Kidney epithelial cell (primary cell): ENCODE data around the gene SAMM50. TPM values are rescaled to one million over a fixed set of nuclear protein-coding genes. Genes with fewer than 3 reads are reported as not detected.

Experiments used
- DNase-seq: peaks from one replicate; pipeline ENCODE4 v3.0.0-alpha.2; 2010; ENCODE audit warnings: low read depth
- H3K27me3 ChIP-seq: 2 replicates; pipeline ENCODE4 v1.6.0; 2011; ENCODE audit warnings: low read length; ENCODE audit not compliant: control insufficient read depth, insufficient read depth
- H3K36me3 ChIP-seq: 2 replicates; pipeline ENCODE4 v1.5.1; 2011; ENCODE audit warnings: low read length; ENCODE audit not compliant: control insufficient read depth, insufficient read depth
- H3K4me3 ChIP-seq: 2 replicates; pipeline ENCODE4 v1.5.1; 2011; ENCODE audit warnings: low read depth, mild to moderate bottlenecking, control low read depth, low read length
- total RNA-seq: library from RNA; depleted of rRNA; stranded (reverse); fragments of >200 nt; gene quantifications from 2 replicates; pipeline ENCODE4 v1.2.3, GENCODE V29; 2015
- TF ChIP-seq, protein P1 (sequence below): IDR thresholded peaks from 2 replicates; pipeline ENCODE4 v1.5.1; 2011; ENCODE audit warnings: mild to moderate bottlenecking, moderate library complexity, low read length, control low read depth, inconsistent platforms; ENCODE audit not compliant: insufficient read depth, poor library complexity, severe bottlenecking

The SAMM50 gene
- total RNA-seq, 1 donor from 2014 or later = 41.4 TPM

DNA sequence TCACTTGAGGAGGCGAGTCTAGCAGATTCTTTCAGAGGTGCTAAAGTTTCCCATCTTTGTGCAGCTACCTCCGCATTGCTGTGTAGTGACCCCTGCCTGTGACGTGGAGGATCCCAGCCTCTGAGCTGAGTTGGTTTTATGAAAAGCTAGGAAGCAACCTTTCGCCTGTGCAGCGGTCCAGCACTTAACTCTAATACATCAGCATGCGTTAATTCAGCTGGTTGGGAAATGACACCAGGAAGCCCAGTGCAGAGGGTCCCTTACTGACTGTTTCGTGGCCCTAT, 8.9 kb upstream of the SAMM50 start:
- no peak for DNase-seq
- TF ChIP-seq, protein P1, sequence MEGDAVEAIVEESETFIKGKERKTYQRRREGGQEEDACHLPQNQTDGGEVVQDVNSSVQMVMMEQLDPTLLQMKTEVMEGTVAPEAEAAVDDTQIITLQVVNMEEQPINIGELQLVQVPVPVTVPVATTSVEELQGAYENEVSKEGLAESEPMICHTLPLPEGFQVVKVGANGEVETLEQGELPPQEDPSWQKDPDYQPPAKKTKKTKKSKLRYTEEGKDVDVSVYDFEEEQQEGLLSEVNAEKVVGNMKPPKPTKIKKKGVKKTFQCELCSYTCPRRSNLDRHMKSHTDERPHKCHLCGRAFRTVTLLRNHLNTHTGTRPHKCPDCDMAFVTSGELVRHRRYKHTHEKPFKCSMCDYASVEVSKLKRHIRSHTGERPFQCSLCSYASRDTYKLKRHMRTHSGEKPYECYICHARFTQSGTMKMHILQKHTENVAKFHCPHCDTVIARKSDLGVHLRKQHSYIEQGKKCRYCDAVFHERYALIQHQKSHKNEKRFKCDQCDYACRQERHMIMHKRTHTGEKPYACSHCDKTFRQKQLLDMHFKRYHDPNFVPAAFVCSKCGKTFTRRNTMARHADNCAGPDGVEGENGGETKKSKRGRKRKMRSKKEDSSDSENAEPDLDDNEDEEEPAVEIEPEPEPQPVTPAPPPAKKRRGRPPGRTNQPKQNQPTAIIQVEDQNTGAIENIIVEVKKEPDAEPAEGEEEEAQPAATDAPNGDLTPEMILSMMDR = no peak
- no peaks in the 10 kb centered on the region for H3K36me3 ChIP-seq
- H3K27me3 ChIP-seq = no peaks in the 10 kb centered on the region
- H3K4me3 ChIP-seq = no peak overlapping the region

DNA sequence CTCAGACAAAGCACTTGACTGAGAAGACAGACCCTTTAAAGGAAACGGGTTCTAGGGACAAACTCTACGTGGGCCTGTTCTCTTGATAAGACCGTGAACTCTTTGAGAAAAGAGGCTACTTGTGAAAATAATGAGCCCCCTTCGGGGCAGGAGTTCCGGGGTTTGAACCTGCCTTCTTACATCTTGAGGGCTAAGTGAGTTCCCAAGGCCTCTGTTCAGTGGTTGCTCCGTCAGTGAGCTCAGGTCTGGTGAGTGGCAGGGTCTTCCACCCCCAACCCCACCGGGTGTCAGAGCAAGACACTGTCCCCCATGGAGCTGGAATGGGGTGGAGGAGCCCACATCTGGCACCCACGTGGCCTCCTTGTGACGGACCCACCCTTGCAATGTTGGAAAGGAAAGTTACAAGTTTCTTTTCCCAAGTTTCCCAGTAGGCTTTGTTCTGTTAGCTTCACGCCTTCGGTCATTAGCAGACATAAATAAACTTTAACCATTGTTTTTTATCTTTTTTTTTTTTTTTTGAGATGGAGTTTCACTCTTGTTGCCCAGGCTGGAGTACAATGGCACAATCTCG, 6.3 kb upstream of the SAMM50 start:
- H3K4me3 ChIP-seq = no peak overlapping the region
- TF ChIP-seq, protein P1 = no peak
- no peak for DNase-seq
- H3K27me3 ChIP-seq = no peaks in the 10 kb centered on the region
- H3K36me3 ChIP-seq = no peaks in the 10 kb centered on the region

DNA sequence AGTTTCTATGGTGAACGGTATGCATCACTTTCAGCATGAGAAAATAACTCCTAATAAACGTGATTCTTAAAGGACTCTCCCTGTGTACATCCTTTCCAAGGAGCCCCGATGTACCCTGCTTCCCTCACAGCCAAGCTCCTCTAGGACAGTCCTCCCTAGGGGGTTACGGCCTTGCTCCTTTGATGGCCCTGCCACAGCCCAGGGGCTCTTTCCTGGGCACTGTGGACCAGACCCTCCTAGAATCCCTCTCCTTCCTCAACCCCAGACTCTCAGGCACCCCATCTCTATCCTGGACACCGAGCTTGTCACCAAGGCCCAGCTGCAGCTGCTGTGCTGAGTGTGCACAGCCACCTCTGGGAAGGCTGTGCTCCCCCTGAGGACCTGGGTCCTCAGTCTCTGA, 3.9 kb upstream of the SAMM50 start:
- Histone ChIP-seq H3K27me3 (no peaks in the 10 kb centered on the region), H3K36me3 (no peaks in the 10 kb centered on the region), H3K4me3 (no peak overlapping the region)
- TF ChIP-seq, protein P1 = no peak
- DNase-seq = no peak

DNA sequence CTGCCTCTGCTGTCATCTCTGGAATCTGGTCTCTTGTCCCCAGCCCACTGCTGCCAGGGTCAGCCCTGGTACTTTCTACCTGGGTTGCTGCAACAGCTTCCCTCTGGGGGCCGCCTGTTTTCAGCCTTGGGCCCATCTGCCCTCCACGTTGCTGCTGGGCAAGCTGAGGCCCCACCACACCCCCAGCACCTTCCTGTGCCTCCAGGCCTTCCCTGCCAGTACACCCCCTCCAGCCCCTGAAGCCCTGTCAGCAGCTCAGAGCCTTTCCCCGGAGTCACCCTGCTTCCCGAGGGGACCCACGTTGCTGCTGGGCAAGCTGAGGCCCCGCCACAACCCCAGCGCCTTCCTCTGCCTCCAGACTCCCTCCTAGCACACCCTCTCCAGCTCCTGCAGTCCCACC, 3.3 kb upstream of the SAMM50 start:
- TF ChIP-seq, protein P1 = no peak
- DNase-seq = no peak

DNA sequence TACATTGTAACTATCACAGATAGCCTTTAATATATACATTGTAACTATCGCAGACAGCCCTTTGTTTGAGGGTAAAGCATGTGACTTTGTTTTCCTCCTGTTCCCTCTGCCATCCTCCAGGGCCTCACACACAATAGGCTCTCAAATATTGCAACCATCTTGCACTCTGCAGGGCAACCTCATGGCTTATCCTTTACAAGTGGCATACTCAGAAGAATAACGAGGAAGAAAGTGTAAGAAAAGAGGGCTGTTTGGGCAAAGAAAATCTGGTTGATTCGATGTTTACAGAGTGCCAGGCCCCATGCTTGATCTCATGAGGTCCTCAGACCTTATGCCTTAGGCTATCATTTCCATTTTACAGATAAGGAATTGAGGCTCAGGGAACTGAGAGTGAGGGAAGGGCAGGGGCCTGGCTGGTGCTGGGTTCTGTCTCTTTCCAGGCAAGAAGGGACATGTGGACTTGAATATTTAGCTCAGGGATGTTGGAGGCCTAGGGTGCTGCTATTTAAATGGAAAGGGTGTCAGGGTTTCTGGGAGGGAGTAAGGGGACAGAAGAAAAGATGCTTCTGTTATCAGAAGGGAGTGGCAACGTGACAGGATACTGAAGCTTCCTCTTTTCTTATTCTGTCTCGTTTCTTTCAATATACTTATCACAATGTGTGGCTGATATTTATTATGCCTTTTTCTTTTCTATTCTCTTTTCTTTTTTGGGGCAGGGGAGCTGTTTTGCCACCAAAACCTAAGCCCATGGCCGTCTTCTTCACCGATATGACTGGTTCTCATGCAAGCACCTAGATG, 1.1 kb upstream of the SAMM50 start:
- TF ChIP-seq, protein P1 = no peak
- H3K4me3 ChIP-seq = peak overlapping the region; percentile 99
- no peaks in the 10 kb centered on the region for H3K36me3 ChIP-seq
- H3K27me3 ChIP-seq = no peaks in the 10 kb centered on the region
- DNase-seq = no peak

More for the DNA sequence above, 3.3 kb upstream of the SAMM50 start:
- H3K27me3 ChIP-seq = no peaks in the 10 kb centered on the region
- H3K36me3 ChIP-seq = no peaks in the 10 kb centered on the region
- no peak overlapping the region for H3K4me3 ChIP-seq
